Stimulated activated CD4-positive, alpha-beta T cell treated with anti-CD3 and anti-CD28 coated beads, Interleukin-1b, Interleukin-23, amount 100 ng/mL, for 4 hours (primary cell): ENCODE results near the gene C20orf204.
"Not testable (repeated sequence)": the region's sequence is repeated elsewhere in the genome, so short reads cannot be mapped to it uniquely, and the experiment has no call there.

Experiments used
- DNase-seq, 2 donors: peaks; one replicate each; pipeline ENCODE4 v3.0.0-alpha.2; 2020; ENCODE audit warnings: low read depth in 2 of 2

Gene C20orf204, protein sequence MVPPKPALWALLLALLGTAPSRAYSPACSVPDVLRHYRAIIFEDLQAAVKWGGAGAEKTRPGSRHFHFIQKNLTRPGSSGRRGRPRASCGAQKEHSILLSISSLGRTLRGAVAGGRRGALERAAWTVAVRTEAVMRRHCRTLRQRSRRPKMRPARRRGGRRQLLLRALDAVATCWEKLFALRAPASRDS

DNA sequence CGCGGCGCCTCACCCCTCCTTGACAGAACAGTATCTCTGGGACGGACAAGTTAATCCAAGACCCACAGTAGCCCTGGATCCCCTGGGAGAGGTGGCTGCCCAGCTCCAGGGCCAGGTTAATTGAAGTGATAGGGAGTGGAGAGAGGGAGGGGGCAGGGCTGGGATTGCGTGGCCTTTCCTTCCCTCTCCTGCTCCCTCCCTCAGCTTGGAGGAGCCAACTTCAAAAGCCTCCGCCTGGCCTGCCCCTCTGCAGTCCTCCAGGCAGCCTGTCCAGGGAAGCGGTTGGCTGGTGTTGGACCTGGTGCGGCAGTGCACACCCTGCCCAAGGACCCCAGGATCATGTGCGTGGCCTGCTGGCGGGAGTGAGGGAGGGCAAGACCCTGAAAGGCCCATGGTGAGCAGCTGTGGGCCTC lies at the start of gene C20orf204:
C20orf204 (plus strand) TSS at position 250 of the 413 bp plus-strand sequence; CDS start at position 392, 142 bp downstream.
- no peak for DNase-seq

DNA sequence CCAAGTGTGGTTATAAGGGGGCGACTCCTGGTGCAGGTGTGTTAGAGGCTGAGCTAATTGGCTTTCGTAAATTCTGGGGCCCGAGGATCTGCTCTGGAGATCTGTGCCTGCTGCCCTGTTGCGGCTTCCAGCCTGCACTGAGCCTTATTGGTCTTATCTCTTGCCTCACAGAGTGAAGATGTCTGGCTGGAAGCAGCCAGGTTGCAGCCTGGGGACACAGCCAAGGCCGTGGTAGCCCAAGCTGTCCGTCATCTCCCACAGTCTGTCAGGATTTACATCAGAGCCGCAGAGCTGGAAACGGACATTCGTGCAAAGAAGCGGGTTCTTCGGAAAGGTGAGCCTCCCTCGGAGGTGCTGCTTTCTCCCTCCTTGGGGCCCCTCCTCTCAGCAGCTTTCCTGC lies 35.1 kb upstream of the C20orf204 start:
- DNase-seq, result no peak

DNA sequence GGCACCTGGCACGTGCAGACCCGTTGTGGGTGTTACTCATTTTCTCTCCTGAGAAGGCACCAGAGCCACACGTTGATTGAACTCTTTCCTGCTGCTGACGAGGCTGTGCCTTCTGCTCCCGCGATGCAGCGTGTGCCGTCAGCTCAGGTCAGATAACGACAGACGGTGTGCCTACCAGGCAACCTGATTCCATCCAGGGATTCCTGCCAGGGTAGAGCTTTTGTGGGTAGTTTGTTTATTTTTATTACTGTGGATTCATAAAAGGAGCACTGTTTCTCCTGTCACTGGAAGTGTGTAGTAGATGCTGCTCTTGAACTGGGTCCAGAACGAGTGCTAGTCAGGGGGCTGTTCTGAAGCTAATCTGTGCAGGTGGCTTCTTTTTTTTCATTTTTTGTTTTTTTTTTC lies 34.4 kb upstream of the C20orf204 start:
- DNase-seq, result no peak

DNA sequence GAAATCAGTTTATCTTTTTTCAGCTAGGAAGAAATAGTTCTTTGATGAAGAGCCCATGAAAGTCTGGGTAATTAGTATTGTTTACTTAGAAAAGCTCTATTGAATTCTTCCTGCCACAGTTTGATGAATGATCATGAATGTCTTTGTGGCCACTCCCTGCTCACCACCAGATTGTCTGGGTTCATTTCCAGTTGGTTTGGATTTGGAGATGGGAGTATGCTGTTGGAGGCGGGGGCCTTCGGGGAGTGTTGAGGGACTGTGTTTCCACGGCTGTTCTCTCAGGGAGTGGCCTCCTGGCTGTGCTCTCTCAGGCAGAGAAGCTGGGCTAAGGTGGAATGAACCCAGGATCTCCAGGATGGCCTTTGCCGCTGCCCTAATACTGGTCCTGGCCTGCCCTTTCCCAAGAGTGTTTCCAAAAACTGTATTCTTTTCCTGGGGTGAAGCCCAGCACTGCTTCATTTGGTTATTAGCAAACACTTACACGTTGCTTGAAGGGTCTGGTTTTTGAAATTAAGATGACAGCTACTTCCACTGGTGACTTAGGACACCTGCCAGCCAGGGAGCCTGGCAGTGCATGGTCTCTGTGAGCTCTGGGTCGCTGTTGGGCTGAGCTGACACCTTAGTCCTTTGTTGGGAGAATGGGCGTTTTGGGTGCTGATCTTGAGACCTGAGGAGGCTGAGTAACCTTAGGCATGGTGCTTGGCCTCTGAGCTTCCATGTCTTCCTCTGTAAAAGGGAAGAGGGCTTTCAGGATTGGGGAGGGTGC lies 31.8 kb upstream of the C20orf204 start:
- DNase-seq, result no peak

DNA sequence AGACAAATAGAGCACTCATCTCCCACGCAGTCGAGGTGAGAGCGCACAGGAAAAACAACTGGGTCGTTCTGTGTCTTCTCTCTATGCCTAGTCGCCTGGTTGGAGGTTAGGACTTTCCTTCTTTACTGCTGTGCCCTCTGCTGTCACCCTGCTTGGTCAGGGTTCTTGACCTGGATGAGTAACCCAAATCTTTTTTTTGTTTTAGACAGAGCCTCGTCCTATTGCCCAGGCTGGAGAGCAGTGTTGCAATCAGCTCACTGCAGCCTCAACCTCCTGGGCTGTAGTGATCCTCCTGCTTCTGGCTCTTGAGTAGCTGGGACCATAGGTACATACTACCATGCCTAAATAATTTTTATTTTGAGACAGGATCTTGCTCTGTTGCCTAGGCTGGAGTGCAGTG lies 30.6 kb upstream of the C20orf204 start:
- DNase-seq, result no peak

DNA sequence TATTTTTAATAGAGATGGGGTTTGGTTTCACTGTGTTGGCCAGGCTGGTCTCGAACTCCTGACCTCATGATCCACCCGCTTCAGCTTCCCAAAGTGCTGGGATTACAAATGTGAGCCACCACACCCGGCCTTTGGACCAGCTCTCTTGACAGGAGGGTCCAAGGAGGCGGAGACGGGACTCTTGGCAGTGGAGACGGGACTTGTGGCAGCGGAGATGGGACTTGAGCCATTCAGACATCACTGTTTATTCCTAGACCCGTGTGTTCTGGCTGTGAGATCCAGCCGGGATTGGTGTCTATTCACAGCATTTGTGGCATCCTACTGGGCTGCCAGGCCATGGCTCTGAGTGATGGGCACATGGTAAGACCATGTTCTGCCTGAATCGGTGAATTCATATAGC lies 29.5 kb upstream of the C20orf204 start:
- DNase-seq, result no peak

DNA sequence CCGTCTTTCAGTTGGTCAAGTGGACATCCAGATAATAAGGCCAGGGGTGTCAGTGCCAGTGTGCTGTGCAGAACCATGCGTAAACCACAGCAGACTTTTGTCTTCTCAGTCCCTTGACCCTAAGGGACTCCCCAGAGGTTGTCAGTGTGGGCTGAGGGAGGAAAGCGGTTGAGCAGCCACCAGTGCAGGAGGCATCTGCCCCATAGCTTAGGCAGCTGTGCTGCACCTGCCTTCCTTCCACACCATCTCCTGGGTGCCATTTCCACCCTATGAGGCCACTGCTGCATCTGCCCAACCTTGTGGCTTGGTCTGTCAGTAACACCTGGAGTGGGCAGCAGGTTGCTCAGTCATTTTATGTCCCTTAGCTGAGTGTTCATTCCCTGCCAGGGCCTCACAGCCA lies 29.1 kb upstream of the C20orf204 start:
- no peak for DNase-seq

DNA sequence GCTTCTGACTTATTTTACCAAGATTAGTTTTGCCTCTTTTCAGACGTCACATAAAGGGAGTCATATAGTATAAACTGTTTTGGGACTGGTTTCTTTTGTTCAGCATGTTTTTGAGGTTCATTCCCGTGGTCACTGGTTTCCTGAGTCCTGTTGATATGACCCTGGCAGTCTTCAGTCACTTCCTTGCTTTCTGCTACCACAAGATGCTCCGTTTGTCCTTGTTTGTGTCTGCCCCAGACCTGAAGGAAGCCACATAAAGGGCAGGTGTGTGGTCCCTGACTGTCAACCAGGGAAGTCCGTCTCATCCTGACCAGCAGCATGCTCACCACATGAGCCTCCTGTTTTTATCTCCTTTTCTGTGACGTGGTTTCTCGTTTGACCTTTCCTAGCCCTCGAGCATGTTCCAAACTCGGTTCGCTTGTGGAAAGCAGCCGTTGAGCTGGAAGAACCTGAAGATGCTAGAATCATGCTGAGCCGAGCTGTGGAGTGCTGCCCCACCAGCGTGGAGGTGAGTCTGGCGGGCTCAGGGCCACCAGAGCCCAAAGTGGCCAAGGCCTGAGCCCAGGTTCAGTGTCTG lies 26.1 kb upstream of the C20orf204 start:
- no peak for DNase-seq

DNA sequence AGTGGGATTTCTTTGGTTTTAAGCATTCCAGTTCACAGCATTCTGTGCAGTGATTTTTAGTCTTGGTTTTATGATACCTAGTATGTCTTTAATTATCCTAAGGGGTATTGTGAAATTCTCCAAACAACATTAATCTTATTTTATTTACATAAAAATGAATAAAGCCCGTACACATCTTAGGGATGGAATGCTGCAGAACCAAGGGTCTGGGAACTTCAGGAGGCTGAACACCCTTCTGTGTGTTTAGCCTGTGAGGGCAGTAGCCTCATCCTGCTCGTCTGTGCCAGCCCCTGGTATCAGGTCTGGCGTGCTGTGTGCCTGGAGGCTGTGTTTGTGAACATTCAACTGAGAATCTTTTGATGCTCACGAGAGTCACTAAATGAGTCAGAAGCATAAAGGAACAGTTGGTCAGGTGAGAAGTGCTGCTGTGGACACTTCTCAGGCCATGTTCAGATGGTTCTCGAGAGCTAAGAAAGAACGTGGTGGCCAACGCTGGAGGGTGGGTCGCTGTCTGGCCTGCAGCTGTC lies 25.2 kb upstream of the C20orf204 start:
- no peak for DNase-seq

DNA sequence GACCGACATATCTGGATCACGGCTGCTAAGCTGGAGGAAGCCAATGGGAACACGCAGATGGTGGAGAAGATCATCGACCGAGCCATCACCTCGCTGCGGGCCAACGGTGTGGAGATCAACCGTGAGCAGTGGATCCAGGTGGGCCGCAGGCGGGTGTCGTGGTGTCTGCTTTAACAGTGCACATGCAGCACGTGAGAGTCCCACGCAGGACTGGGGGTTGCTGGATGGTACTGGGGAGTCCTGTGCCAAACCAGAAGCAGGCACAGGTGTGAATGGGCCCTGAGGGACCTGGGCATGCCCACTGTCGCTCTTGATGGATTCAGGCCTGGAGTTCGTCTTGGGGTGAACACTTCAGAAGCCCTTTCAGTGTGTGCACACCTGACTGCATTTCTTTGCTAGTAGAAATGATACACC lies 24.6 kb upstream of the C20orf204 start:
- DNase-seq, result no peak

DNA sequence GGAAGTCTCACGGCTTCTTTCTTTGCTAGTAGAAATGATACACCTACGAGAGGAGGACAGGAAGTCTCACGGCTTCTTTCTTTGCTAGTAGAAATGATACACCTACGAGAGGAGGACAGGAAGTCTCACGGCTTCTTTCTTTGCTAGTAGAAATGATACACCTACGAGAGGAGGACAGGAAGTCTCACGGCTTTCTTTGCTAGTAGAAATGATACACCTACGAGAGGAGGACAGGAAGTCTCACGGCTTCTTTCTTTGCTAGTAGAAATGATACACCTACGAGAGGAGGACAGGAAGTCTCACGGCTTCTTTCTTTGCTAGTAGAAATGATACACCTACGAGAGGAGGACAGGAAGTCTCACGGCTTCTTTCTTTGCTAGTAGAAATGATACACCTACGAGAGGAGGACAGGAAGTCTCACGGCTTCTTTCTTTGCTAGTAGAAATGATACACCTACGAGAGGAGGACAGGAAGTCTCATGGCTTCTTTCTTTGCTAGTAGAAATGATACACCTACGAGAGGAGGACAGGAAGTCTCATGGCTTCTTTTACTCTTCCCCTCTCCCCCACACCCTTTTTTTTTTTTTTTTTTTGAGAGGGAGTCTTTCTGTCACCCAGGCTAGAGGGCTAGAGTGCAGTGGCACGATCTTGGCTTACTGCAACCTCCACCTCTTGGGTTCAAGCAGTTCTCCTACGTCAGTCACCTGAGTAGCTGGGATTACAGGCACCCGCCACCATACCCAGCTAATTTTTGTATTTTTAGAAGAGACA lies 23.4 kb upstream of the C20orf204 start:
- not testable (repeated sequence) for DNase-seq

DNA sequence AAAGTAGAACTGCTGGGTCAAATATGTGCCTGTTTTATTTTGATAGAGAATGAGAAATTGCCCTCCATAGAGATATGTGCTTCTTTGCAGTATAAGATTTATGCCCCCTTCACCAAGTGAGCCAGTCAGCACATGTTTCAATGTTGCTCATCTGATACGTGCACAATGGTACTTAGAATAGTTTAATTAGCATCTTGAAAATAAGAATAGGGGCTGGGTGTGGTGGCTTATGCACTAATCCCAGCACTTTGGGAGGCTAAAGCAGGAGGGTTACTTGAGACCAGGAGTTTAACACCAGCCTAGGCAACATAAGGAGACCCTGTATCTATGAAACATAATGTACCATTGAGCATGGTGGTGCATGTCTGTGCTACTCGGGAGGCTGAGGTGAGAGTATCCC lies 20.3 kb upstream of the C20orf204 start:
- no peak for DNase-seq

DNA sequence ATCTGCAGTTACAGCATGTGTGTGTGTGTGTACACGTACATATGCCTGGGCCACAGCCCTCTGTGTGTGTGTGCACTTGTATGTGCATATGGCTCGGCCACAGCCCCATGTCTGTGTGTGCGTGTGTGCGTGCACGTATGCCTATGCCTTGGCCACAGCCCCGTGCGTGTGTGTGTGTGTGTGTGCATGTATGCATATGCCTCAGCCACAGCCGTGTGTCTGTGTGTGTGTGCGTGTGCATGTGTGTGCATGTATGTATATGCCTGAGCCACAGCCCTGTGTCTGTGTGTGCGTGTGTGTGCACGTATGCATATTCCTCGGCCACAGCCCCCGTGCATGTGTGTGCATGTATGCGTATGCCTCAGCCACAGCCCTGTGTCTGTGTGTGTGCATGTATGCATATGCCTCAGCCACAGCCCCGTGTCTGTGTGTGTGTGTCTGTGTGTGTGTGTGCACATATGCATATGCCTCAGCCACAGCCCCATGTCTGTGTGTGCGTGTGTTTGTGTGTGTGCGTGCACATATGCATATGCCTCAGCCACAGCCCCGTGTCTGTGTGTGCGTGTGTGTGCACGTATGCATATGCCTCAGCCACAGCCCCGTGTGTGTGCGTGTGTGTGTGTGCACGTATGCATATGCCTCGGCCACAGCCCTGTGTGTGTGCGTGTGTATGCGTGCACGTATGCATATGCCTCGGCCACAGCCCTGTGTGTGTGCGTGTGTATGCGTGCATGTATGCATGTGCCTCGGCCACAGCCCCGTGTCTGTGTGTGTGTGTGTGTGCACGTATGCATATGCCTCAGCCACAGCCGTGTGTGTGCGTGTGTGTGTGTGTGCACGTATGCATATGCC lies 14.6 kb upstream of the C20orf204 start:
- DNase-seq, result no peak

DNA sequence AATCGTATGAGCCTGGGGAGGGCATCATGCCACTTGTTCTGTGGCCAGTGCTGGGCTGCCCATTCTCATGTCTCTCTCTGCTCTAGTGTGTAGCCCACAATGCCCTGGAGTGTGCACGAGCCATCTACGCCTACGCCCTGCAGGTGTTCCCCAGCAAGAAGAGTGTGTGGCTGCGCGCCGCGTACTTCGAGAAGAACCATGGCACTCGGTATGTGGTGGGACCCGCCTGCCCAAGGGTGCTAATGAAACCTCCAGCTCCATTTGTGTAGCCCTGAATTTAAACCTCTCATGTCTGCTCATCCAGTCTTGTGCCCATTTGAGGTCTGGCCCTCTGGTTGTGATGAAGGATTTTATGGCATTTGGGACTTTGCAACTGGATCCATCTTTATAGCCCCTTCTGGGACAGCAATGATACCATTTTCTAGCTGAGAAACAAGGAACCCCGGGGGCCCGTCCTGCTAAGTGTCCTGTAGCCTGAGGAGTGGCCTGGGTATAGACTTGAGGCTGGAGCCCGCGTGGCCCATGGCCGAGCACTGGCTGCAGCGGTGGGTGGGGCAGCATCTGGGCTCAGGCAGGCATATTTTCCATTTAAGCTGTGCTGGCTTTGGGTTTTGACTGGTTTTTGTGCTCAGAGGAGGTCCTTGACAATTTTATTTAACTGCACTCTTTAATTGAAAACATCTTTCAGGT lies 13.2 kb upstream of the C20orf204 start:
- DNase-seq, result no peak

DNA sequence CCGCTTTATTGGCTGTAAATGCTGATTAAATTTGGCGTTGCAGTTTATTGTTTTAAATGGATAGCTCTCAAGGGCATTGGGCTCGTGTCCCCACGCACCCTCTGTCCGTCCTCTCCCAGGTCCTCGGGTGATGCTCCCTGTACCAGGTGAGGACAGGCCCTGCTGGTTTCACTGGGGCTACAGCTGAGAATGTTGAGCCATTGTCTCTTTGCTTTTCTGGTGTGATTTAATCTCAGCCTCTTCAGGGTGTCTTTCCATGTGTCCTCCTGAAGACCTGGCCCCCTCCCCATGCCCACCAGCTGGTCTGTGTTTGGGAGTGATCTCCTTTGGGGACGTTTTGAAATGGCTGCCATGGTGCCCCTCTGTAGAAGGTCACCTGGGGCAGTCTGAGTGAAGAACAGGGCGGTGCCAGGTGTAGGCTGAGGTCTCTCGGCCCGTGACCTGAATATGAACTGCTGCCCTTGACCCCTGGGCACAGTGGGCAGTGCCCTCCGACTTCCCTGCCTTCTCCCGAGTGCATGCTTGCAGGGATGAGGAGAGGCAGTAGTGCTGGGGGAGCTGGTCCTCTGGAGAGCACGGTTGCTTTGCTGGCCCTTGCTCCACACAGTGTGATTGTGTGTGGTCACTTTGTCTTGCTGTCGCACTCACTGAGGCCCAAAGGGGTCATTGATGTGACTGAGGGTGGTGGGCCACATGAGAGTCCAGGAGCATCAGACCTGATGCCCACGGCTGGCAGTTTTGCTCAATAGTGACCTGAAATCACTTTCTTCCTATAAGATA lies 12.4 kb upstream of the C20orf204 start:
- no peak for DNase-seq

DNA sequence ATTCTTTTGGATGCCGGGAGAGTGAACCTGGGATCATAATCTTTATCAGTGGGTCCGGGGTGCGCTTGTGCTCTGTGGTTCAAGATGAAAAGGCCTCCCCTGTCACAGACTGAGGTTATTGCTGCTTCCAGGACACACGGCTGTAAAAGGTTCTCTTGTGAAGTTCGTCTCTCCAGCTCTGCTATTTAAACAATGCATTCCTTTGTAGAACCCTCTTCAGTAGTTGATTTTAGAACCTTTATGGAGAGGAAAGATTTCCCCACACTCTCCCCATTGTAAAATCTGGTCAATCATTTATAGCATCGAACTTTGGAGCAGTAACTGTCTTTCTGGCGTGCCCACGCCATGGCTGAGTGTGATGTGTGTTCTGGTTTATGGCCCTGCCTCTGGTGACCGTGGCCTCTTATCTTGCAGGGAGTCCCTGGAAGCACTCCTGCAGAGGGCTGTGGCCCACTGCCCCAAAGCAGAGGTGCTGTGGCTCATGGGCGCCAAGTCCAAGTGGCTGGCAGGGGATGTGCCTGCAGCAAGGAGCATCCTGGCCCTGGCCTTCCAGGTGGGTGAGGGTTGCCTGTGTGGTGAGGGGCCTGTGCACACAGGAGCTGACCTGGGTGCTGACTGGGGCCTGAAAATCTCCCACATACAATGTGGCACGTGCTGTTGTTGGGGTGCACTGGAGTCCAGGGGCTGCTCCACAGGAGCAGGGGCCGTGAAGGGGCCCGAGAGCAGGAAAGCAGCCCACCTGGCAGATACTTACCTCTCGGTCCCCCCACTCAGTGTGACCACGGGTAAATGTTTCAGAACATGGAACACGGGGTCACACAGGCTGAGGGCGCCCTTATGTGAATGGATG lies 11.6 kb upstream of the C20orf204 start:
- no peak for DNase-seq

DNA sequence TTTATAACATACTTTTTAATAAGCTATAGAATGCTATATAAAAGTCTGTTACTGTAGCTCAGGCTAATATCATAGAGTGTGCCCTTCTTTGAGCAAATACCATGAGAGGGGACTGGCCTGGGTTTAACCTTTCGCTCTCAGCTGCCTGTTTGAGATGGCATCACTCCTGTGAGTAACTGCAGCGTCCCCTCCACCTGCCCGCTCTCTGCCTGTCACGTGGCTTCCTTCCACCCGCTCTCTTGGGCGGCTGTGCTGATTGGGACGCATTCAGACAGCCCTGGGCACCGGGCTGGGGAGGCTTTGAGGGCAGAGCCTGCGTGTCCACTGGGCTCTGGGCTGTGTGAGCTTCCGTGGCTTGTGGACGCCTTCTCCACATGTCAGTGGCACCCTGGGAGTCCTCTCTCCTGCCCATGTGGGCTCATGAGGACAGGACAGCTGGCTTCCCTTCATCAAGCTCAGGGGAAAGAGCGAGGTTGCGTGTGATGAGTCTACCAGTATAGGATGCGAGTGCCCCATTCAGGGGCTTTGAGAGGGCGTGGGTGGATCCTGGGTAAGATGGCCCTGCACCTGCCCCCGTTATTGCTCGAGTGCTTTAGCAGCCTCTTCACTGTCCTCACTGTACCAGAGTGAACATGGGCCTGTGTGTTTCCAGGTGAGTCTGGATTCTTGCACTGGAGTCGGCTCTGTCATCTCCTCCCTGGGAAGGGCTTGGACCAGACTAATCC lies 10.7 kb upstream of the C20orf204 start:
- no peak for DNase-seq

DNA sequence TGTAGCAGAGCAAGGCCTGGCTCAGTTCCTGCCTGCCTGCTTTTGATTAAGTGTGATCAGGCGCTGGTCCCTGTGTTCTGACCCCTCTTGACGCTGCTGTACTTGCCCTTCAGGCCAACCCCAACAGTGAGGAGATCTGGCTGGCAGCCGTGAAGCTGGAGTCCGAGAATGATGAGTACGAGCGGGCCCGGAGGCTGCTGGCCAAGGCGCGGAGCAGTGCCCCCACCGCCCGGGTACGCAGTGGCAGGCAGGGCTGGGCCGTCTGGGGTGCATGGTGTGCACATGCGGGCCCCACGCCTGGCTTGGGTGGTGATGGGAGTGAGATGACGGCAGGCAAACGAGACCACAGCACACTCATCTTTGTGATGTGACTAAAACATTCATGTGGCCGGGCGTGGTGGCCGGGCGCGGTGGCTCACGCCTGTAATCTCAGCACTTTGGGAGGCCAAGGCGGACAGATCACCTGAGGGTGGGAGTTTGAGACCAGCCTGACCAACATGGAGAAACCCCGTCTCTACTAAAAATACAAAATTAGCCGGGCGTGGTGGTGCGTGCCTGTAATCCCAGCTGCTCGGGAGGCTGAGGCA lies 10.1 kb upstream of the C20orf204 start:
- DNase-seq, result no peak
